Measurements from ENCODE around the gene CEP89. TPM values are rescaled to one million over a fixed set of nuclear protein-coding genes. Genes with fewer than 3 reads are reported as not detected.

The CEP89 gene
- total RNA-seq, 3 donors from 2014 or later, result 12.6 to 19.0 (median 16.1) TPM

GRCh38 chr19:32862173-32862572 is 109.6 kb downstream of the CEP89 start:
- intact Hi-C loops (cut with DNase I, micrococcal nuclease), result no loop called here
- no peak overlapping the region for H3K4me3 ChIP-seq
- no peak for TF ChIP-seq CTCF (IDR thresholded peaks at IDR 0.05)
- ATAC-seq (no peak), DNase-seq (no peak)
- H3K36me3 ChIP-seq (ENCODE audit: low read depth), result no peaks in the 10 kb centered on the region
- H3K9me3 ChIP-seq, result no peaks in the 10 kb centered on the region
- no peaks in the 10 kb centered on the region for H3K4me1 ChIP-seq (ENCODE audit: low read depth)

- ATAC-seq (no peak), DNase-seq (no peak)
- Histone ChIP-seq H3K4me3 (no peak overlapping the region), H3K9me3 (no peaks in the 10 kb centered on the region), H3K36me3 (ENCODE audit: low read depth) (no peaks in the 10 kb centered on the region), H3K4me1 (ENCODE audit: low read depth) (no peaks in the 10 kb centered on the region)
- no peak for TF ChIP-seq CTCF (IDR thresholded peaks at IDR 0.05)
- intact Hi-C loops (cut with DNase I, micrococcal nuclease), result no loop called here
Observed at GRCh38 chr19:32861596-32861995, 110.2 kb downstream of the CEP89 start.

GRCh38 chr19:32859591-32859990 is 112.2 kb downstream of the CEP89 start:
- Histone ChIP-seq H3K4me1 (ENCODE audit: low read depth) (no peaks in the 10 kb centered on the region), H3K9me3 (no peaks in the 10 kb centered on the region), H3K36me3 (ENCODE audit: low read depth) (no peaks in the 10 kb centered on the region), H3K4me3 (no peak overlapping the region)
- ATAC-seq, result no peak
- no peak for TF ChIP-seq CTCF (IDR thresholded peaks at IDR 0.05)
- intact Hi-C loops (cut with DNase I, micrococcal nuclease), result no loop called here
- DNase-seq, result no peak

GRCh38 chr19:32858559-32858958 is 113.2 kb downstream of the CEP89 start:
- Histone ChIP-seq H3K36me3 (ENCODE audit: low read depth) (no peaks in the 10 kb centered on the region), H3K9me3 (no peaks in the 10 kb centered on the region), H3K4me3 (no peak overlapping the region), H3K4me1 (ENCODE audit: low read depth) (no peaks in the 10 kb centered on the region)
- intact Hi-C loops (cut with DNase I, micrococcal nuclease), result no loop called here
- ATAC-seq (no peak), DNase-seq (no peak)
- no peak for TF ChIP-seq CTCF (IDR thresholded peaks at IDR 0.05)

GRCh38 chr19:32858155-32858554 is 113.6 kb downstream of the CEP89 start:
- intact Hi-C loops (cut with DNase I, micrococcal nuclease), result no loop called here
- no peaks in the 10 kb centered on the region for H3K36me3 ChIP-seq (ENCODE audit: low read depth)
- no peak for ATAC-seq

More at GRCh38 chr19:32858155-32858554, 113.6 kb downstream of the CEP89 start:
- Histone ChIP-seq H3K4me3 (no peak overlapping the region), H3K4me1 (ENCODE audit: low read depth) (no peaks in the 10 kb centered on the region), H3K9me3 (no peaks in the 10 kb centered on the region)
- no peak for TF ChIP-seq CTCF (IDR thresholded peaks at IDR 0.05)
- DNase-seq, result no peak
